Stimulated activated CD8-positive, alpha-beta memory T cell treated with anti-CD3 and anti-CD28 coated beads, Interleukin-12 subunit alpha, Interleukin-12 subunit beta, amount 100 ng/mL, for 24 hours (primary cell): Measurements from ENCODE around the gene ZNF586.
"Not testable (repeated sequence)": the region's sequence is repeated elsewhere in the genome, so short reads cannot be mapped to it uniquely, and the experiment has no call there.

Experiments
- DNase-seq: peaks from one replicate; pipeline ENCODE4 v3.0.0-alpha.2; 2020; ENCODE audit errors: extremely low read depth

The ZNF586 gene

DNA sequence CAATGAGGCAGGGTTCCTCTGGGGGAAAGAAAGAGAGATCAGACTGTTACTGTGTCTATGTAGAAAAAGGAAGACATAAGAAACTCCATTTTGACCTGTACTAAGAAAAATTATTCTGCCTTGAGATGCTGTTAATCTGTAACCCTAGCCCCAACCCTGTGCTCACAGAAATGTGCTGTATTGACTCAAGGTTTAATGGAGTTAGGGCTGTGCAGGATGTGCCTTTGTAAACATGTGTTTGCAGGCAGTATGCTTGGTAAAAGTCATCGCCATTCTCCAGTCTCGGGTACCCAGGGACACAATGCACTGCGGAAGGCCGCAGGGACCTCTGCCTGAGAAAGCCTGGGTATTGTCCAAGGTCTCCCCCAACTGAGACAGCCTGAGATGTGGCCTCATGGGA is 54.1 kb downstream of the ZNF586 start:
- not testable (repeated sequence) for DNase-seq

DNA sequence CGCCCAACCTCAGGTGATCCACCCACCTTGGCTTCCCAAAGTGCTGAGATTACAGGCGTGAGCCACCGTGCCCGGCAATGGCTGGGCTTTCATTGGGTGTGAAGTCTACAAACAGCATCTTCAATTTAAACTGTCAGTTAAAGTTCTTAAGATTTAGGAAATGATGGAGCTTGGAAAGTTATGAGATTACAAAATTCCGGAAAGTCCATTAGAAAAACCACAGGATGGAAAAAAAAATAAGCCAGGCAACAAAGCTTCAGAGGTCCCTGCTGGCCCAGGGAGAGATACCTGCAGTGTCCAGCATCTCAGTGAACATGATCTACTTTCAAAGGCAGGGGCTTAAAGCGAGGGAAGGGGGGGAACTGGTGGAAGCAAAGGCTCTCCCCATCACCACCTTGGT is 56.0 kb downstream of the ZNF586 start:
- no peak for DNase-seq

GRCh38 chr19:57829316-57829715 is 59.8 kb downstream of the ZNF586 start:
- no peak for DNase-seq

DNA sequence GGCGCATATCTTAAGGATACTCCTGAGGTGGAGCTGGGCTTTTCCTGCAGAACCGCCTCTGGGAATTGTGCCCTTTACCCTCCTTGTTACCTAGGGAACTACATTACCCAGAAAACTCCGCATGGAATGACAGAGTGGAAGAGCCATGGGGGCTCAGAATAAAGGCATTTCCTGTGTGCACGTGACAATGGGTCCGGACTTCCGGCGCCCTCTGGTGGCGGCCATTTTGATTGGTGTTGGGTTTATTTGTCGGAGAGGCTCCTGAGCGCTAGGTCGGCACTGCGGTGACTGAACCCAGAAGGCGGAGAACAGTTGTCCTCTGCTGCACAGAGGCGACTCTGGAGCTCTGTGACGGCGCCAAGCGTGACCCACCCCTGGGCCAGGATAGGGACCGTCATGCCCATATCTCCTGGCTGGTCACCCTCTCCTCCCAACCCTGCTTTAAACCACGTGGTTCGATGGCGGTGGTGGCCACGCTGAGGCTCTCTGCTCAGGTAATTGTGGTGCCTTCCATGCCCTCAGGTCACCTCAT is 60.7 kb downstream of the ZNF586 start, which contains the start of gene ZNF587B:
ZNF587B (plus strand) TSS at position 229 of the 532 bp plus-strand sequence; CDS start at position 459, 230 bp downstream.
- no peak for DNase-seq
